MCF 10A (cell line): Measurements from ENCODE around the gene RANBP9. TPM values are rescaled to one million over a fixed set of nuclear protein-coding genes. Genes with fewer than 3 reads are reported as not detected.

Experiments used
- BruUV-seq: library from RNA; stranded (reverse); fragments of 400-500 nt; replicated peaks from 2 replicates; lab custom pipeline; 2021; lab: Mats Ljungman, UMichigan
- CTCF ChIA-PET: fragments of 300-600 bp; sonication (Branson Sonifier 250); formaldehyde crosslinking; extraction: SDS; loops from one replicate; lab custom pipeline; 2021; ENCODE audit warnings: antibody characterized with exemption, inconsistent platforms; lab: Yijun Ruan, JAX
- POLR2A ChIA-PET: fragments of 300-600, 350-650 bp; sonication (Branson Sonifier 250); formaldehyde crosslinking; extraction: SDS; loops from one replicate; lab custom pipeline; 2020; ENCODE audit warnings: antibody characterized with exemption, inconsistent platforms; lab: Yijun Ruan, JAX
- DNase-seq: peaks from one replicate; pipeline ENCODE4 v3.0.0-alpha.2; 2018; ENCODE audit not compliant: unreplicated experiment
- H3K27ac Mint-ChIP-seq: one replicate; pipeline ENCODE4 v1.8.0; 2022; ENCODE audit warnings: mild to moderate bottlenecking, low read depth, mixed read lengths; ENCODE audit not compliant: unreplicated experiment
- H3K27me3 Mint-ChIP-seq: one replicate; pipeline ENCODE4 v1.8.0; 2022; ENCODE audit warnings: mixed read lengths; ENCODE audit not compliant: insufficient read depth, unreplicated experiment
- H3K36me3 Mint-ChIP-seq: one replicate; pipeline ENCODE4 v1.8.0; 2022; ENCODE audit warnings: mild to moderate bottlenecking, moderate library complexity, mixed read lengths; ENCODE audit not compliant: insufficient read depth, unreplicated experiment
- H3K4me1 Mint-ChIP-seq: one replicate; pipeline ENCODE4 v1.8.0; 2022; ENCODE audit warnings: mixed read lengths; ENCODE audit not compliant: insufficient read depth, unreplicated experiment
- H3K4me3 Mint-ChIP-seq: one replicate; pipeline ENCODE4 v1.8.0; 2022; ENCODE audit warnings: mild to moderate bottlenecking, moderate library complexity, mixed read lengths; ENCODE audit not compliant: unreplicated experiment
- H3K9me3 Mint-ChIP-seq: one replicate; pipeline ENCODE4 v1.8.0; 2022; ENCODE audit warnings: mixed read lengths; ENCODE audit not compliant: unreplicated experiment
- intact Hi-C: fragments of 100-400 bp; cut with micrococcal nuclease; formaldehyde crosslinking; loops from 2 replicates; pipeline ENCODE4 v1.14.1; 2022
- total RNA-seq: library from RNA; stranded (reverse); gene quantifications from 2 replicates; pipeline ENCODE4 v1.2.3, GENCODE V29; 2022
- TF ChIP-seq, protein P1 (sequence below): fragments of 200-600 bp; IDR thresholded peaks from one replicate; pipeline ENCODE4 v1.8.0; 2022; ENCODE audit warnings: antibody characterized with exemption, mild to moderate bottlenecking; ENCODE audit not compliant: unreplicated experiment

The RANBP9 gene
- total RNA-seq, 1 experiment from 2014 or later, result 48.0 TPM

GRCh38 chr6:13681305-13682061 lies 30.2 kb downstream of the RANBP9 start:
- intact Hi-C loops, result no loop called here
- CTCF ChIA-PET, result interaction anchor here (0.7 to 1.5 kb wide), 2 partner anchors 193 to 313 kb away, joined by 4 read pairs; no protein-coding TSS in a partner anchor
- POLR2A ChIA-PET, result interaction anchor here (0.5 to 2.1 kb wide), 4 partner anchors 10 to 68 kb away, joined by 3 to 8 read pairs (median 4); no protein-coding TSS in a partner anchor

GRCh38 chr6:13680448-13680968 lies 31.1 kb downstream of the RANBP9 start:
- peaks cover 36% of the 10 kb centered on the region for H3K36me3 Mint-ChIP-seq
- intact Hi-C loops, result no loop called here
- no peaks in the 10 kb centered on the region for H3K27me3 Mint-ChIP-seq
- BruUV-seq, result no TSS peak
- TF ChIP-seq, protein P1, sequence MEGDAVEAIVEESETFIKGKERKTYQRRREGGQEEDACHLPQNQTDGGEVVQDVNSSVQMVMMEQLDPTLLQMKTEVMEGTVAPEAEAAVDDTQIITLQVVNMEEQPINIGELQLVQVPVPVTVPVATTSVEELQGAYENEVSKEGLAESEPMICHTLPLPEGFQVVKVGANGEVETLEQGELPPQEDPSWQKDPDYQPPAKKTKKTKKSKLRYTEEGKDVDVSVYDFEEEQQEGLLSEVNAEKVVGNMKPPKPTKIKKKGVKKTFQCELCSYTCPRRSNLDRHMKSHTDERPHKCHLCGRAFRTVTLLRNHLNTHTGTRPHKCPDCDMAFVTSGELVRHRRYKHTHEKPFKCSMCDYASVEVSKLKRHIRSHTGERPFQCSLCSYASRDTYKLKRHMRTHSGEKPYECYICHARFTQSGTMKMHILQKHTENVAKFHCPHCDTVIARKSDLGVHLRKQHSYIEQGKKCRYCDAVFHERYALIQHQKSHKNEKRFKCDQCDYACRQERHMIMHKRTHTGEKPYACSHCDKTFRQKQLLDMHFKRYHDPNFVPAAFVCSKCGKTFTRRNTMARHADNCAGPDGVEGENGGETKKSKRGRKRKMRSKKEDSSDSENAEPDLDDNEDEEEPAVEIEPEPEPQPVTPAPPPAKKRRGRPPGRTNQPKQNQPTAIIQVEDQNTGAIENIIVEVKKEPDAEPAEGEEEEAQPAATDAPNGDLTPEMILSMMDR, result no peak
- DNase-seq, result no peak
- peaks cover 7% of the 10 kb centered on the region for H3K9me3 Mint-ChIP-seq
- ChIA-PET CTCF (interaction anchor here (1.5 kb wide), 1 partner anchor 194 kb away, joined by 4 read pairs; no protein-coding TSS in a partner anchor), POLR2A (interaction anchor here (0.6 to 2.1 kb wide), 3 partner anchors 29 to 1917 kb away, joined by 3 to 8 read pairs (median 4); no protein-coding TSS in a partner anchor)
- H3K4me3 Mint-ChIP-seq, result no peak overlapping the region
- H3K27ac Mint-ChIP-seq, result no peak overlapping the region
- no peaks in the 10 kb centered on the region for H3K4me1 Mint-ChIP-seq

More at GRCh38 chr6:13681305-13682061, 30.2 kb downstream of the RANBP9 start:
- TF ChIP-seq, protein P1, result no peak
- Mint-ChIP-seq H3K9me3 (peaks cover 6% of the 10 kb centered on the region), H3K27ac (no peak overlapping the region), H3K4me1 (no peaks in the 10 kb centered on the region), H3K36me3 (peaks cover 36% of the 10 kb centered on the region), H3K27me3 (no peaks in the 10 kb centered on the region), H3K4me3 (no peak overlapping the region)
- BruUV-seq, result no TSS peak
- DNase-seq, result no peak

- Mint-ChIP-seq H3K4me1 (no peaks in the 10 kb centered on the region), H3K27me3 (no peaks in the 10 kb centered on the region), H3K9me3 (peaks cover 7% of the 10 kb centered on the region), H3K4me3 (no peak overlapping the region), H3K36me3 (peaks cover 34% of the 10 kb centered on the region), H3K27ac (no peak overlapping the region)
- ChIA-PET POLR2A (interaction anchor here (0.7 to 2.1 kb wide), 2 partner anchors 30 to 1917 kb away, joined by 4 to 8 read pairs; no protein-coding TSS in a partner anchor), CTCF (interaction anchor here (1.5 kb wide), 1 partner anchor 194 kb away, joined by 4 read pairs; no protein-coding TSS in a partner anchor)
- BruUV-seq, result no TSS peak
- DNase-seq, result no peak
- intact Hi-C loops, result no loop called here
- TF ChIP-seq, protein P1, result no peak
Observed at GRCh38 chr6:13679996-13680395, 31.6 kb downstream of the RANBP9 start.
